Measurements from ENCODE around the gene LSAMP.

Gene LSAMP

DNA sequence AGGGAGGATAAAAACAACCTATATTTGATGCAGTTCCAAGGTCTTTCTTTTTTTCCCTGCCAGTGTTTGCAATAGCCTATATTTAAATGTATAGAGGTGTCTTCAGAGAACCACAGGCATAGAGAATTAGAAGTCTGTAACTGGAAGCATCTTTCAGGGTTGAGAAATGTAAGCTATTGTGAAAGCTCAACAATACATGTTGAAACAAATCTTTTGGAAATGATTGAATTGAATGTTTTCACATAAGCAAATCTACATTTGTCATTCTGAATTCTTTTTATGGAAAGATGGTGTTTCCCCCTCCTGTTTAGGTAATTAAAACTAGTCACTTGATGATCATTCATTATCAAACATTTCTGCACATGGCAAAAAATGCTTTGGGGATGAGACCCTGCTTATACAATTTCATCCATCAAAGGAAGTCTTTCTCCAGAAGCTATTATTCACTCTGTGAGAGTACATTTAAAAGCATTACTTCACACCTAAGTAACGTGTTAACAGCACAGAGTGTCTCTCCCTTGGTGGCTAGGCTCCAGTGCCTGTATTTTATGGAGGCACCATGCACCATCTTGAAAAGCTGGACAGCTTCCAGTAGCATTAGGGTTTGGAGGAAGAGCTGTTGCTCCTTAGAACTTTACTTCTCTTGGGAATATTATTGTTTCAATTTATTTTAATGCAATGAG lies 406.2 kb downstream of the LSAMP start:
- TF ChIP-seq CTCF (conservative IDR thresholded peaks at IDR 0.05; ENCODE audit: low read depth, low read length): no peak
- H3K4me3 ChIP-seq (ENCODE audit: low read depth, low read length): no peak overlapping the region
- peak; percentile 21 for DNase-seq (ENCODE audit: low read depth)

GRCh38 chr3:116037954-116038911 lies 407.1 kb downstream of the LSAMP start:
- TF ChIP-seq CTCF (conservative IDR thresholded peaks at IDR 0.05; ENCODE audit: low read depth, low read length): no peak

DNA sequence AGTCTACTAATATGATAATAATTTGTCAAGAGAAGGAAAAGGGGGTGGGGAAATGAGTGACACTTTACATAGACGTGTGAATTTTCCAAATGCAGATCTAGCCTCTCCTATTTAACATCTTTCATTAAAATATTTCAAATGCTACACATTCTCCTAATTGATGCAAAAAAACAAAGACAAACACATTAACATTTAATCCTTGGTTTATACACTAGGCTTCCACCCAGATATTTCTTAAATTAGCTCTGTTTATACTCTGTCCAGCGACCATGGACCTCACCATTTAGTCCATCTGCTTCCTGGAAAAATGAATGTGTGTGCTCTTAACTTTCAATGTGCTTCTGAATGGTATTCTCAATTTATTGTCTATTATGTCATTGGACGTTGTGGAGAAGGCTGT lies 409.9 kb downstream of the LSAMP start:
- no peak for TF ChIP-seq CTCF (conservative IDR thresholded peaks at IDR 0.05; ENCODE audit: low read depth, low read length)

More at GRCh38 chr3:116037954-116038911, 407.1 kb downstream of the LSAMP start:
- no peak overlapping the region for H3K4me3 ChIP-seq (ENCODE audit: low read depth, low read length)
- no peak for DNase-seq (ENCODE audit: low read depth)

DNA sequence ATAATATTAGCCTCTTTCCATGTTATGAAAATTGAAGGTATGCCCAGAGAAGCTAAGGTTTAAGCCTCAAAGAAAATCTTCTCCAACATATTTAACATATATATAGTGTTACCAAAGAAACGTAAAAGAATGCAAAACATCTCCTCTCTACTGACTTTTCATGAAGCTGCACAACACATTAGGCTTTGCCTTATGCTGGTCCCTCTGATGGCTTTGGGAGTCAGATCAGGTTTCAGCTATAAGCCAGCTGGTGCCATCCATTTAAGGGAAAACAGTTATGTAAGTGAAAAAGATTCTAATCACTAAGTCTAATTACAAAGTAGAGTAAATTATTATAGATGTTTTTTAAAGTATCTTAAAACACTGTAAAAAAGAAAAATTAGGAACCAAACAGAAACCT lies 410.5 kb downstream of the LSAMP start:
- DNase-seq (ENCODE audit: low read depth): no peak
- TF ChIP-seq CTCF (conservative IDR thresholded peaks at IDR 0.05; ENCODE audit: low read depth, low read length): no peak
- no peak overlapping the region for H3K4me3 ChIP-seq (ENCODE audit: low read depth, low read length)

More for the DNA sequence above, 409.9 kb downstream of the LSAMP start:
- no peak overlapping the region for H3K4me3 ChIP-seq (ENCODE audit: low read depth, low read length)
- DNase-seq (ENCODE audit: low read depth): no peak

DNA sequence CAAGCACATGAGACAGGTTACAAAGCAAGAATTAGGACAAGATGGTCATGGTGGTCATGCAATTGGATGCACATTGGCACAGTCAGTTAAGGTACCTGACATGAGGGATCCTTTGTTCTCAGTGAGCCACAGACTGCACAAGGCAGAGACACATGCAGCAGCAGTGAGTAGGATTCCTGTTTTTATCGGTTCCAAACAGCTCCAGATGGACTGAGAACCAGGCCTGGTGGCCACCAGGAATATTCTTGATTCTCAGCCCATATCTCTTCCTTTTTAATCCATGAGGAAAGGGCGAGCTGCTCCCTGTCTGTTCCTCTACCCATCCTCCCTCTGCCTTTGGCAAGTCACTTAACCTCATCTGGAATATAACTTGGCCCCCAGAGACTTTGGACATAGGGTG lies 411.2 kb downstream of the LSAMP start:
- no peak overlapping the region for H3K4me3 ChIP-seq (ENCODE audit: low read depth, low read length)
- no peak for TF ChIP-seq CTCF (conservative IDR thresholded peaks at IDR 0.05; ENCODE audit: low read depth, low read length)
- no peak for DNase-seq (ENCODE audit: low read depth)

DNA sequence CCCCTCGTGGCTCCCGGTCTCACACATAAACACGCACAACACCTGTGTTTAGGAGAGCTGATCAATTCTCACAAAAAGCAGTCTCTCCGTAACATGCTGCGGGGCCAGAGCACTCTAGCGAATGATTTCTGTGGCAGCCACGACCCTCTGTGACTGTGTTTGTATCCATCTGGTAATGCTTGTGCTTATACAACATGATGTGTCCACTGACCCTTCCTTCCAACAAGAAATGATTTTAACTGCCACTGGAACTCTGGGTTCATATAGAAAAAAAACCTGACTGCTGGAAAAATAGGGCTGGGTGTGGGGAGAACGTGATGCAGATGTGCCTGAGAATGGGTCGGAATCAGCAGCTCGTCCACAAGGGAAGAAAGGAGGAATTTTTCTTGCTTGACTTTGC lies 411.8 kb downstream of the LSAMP start:
- TF ChIP-seq CTCF (conservative IDR thresholded peaks at IDR 0.05; ENCODE audit: low read depth, low read length): no peak
- DNase-seq (ENCODE audit: low read depth): no peak

More for the DNA sequence above, 411.8 kb downstream of the LSAMP start:
- H3K4me3 ChIP-seq (ENCODE audit: low read depth, low read length): no peak overlapping the region
